ENCODE measurements around the gene NXNL2.
A peak's percentile ranks its signal among the peaks of the same experiment; 100 is the strongest.

Gene NXNL2

DNA sequence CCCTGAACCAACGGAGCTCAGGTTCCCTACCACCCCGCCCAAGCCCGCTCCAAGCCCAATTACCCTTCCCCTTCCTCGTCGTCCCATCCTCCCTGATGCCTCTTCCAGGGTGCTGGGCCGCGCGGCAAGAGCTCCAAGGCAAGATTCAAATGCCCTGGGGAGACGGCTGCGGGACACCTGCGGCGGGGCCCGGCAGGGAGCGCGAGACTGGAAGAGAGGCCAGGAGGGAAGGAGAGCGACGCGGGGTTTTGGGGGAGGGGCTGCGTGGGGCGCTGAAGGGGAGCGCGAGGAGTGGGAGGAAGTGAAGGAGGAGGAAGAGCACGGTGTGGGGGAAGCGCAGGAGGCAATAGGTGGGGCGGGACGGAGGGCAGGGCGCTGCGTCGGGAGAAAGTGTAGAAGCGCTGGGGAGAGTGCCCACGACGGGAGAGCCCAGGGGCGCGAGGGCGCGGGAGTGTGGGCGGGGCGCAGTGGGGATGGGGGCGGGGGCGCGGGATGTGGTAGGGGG, 975 bp upstream of the NXNL2 start:
- DNase-seq: peak; percentile 3 to 20

DNA sequence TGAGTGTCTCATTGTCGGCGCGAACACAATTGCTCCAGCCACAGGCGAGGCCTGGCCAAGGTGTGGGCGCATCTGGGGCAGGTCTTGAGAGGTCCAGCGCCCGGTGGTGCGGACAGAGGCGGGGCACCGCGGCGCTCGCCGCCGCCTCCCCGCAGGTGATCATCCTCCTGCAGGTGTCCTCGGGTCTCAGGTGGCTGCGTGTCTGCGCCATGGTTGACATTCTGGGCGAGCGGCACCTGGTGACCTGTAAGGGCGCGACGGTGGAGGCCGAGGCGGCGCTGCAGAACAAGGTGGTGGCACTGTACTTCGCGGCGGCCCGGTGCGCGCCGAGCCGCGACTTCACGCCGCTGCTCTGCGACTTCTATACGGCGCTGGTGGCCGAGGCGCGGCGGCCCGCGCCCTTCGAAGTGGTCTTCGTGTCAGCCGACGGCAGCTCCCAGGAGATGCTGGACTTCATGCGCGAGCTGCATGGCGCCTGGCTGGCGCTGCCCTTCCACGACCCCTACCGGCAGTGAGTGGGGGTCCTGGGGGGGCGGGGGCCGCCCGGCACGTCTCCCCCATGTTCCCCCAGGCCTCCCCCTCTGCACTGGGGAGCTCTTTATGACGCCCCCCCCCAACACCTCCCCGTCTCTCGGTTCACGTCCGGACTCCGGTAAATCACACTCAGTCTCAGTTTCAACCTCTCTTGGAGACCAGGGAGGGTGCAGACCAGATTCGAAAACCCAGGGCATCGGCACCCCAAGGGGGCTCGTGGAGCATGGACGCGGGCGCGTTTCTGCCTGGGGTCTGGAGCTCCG, 446 bp downstream of the NXNL2 start:
- no peak for DNase-seq

DNA sequence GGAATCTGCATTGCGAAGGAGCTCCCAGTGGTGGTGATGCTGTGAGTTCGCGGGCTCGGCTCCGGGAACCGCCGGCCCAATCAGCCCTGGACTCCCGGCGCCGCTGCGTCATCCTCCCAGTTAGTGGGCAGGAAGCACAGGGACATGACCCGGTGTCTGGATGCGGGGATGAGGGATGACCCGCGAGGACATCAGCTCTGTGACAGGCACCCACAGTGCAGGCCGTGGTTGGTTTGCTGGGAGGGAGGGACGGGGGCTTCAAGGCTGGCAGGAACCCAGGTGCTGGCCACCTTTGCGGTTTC, 996 bp downstream of the NXNL2 start:
- DNase-seq: no peak

DNA sequence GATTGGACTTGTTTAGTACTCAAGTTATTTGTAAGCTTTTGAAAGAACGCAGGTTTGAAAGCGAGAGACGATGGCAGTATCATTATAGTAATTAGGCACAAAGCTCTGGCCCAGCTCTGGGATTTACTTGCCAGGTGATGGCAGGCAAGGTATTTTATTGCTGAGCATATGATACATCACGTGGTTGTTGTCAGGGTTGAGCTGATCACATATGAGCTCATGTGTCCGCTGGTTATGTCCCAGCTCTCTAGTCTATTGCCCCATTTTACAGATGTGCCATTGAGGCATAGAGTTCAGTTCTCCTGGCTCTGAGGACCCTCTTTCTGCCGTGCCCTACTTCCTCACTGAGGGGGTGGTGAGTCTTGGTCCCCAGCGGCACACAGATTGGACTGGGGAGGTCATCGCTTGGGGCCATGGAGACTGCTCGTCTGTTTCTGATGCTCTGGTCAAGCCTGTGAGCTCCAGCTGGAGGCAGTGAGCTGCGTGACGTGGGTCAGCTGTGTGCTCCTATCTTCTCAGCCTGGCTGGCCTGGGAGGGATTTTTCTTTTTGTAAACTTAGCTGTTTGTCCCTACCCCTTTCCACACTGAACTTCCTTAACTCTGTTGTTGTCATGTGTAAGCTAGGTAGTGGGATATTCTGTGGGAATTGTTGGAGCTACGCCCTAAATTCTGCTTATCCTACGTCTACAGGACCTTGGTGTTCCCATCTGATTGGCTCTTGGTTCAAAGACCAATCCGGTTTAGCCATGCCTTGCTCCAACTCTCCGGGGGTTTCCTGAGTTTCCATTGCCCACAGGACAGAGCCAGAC, 2.2 kb downstream of the NXNL2 start:
- no peak for DNase-seq

DNA sequence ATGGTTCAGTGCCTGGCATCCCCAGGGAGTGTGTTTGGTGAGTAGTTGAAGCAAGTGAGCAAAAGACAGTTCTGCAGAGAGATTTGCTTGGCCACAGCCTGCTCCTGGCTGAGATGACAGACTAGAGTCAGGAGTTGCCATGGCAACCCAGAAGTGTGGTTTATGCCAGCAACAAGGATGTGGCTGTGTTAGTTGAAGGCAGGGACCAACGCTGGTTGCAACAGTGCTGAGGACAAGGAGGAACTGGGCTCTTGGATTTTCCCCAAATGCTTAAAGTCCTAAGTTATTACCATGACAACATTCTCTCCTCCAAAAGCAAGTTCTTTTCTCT, 2.7 kb downstream of the NXNL2 start:
- DNase-seq: no peak

DNA sequence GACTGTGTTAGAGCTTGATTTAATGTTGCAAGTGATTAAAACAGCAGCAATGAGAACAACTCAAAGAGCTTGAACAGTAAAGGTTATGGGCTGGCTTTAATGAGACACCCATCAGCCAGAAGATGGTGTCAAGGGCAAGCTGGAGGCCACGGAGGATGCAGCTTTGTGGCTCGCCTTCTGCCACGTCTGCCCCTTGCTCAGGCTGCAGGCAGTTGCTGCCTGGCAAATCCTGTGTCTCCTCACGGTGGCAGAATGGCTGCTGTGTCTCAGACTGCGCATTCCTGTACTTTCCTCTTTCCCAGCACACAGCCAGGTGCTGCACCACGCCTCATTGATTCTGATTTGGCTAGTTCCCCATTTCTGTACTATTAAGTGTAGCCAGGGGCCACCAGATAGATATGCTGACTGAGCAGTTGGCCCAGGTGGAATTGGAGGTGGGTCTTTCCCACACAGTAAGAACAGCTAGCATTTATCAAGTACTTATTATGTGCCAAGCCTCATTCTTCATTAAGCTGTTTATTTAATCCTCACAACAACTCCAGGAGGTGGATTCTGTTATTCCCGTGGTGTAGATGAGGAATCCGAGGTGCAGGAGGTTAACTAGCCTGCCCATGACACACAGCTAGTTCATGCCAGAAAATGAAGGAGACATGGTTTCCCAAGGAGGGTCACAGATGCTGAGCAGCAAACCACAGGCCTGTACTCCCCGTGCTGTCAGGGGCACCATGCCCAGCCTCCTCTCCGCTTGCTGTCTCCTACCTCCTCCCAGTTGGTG, 3.5 kb downstream of the NXNL2 start:
- DNase-seq: no peak

DNA sequence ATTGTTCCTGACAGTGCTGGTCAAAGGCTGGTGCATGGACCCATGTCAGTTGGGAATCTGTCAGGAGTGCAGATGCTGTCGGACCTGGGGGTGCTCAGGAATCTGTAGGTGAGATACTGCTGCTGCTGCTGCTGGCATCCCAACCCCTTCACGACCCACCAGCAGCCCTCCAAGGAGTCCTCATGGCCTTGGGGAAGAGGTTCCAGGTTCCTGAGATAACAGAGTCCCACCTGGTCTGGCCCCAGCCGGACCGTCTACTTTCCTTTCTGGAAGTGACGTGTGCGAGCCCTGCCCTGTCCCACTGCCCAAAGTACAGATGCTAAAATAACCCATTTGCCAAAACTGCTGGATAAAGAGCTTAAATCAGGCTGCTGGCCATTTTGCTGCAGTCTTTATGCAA, 4.3 kb downstream of the NXNL2 start:
- DNase-seq: no peak

DNA sequence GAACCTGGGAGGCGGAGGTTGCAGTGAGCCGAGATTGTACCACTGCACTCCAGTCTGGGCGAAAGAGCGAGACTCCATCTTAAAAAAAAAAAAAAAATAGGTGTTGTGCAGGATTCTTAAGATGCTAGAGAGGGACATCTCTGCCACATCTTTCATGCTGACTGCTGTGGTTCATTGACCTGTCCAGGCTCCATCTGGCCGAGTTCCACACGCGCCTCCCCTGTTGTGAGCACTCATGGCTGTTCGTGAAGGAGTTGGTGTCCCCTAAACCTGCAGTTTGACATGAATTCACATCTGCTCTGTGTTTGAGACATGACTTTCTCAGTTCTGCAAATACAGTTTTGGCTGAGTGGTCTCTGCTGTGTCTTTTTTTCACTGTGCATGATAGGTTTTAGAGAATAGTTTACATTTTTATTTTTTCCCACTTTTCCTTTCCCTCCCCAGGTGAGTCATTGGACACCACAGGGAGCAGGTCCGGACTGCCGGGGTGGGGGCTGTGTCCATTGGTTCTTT, 5.3 kb downstream of the NXNL2 start:
- DNase-seq: no peak

DNA sequence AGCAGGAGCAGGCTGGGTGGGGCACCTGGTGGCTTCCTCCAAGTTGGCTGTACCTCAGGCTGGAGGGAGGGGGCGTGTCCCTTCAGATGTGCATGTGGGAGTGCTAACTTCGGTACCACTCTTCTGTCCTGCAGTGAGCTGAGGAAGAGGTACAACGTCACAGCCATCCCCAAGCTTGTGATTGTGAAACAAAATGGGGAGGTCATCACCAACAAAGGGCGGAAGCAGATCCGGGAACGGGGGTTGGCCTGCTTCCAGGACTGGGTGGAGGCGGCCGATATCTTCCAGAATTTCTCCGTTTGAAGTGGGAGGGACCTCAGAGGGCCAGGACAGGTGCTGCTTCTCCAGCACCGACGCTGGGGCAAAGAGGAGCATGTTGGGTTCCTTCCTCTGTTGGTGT, 9.3 kb downstream of the NXNL2 start:
- DNase-seq: no peak

DNA sequence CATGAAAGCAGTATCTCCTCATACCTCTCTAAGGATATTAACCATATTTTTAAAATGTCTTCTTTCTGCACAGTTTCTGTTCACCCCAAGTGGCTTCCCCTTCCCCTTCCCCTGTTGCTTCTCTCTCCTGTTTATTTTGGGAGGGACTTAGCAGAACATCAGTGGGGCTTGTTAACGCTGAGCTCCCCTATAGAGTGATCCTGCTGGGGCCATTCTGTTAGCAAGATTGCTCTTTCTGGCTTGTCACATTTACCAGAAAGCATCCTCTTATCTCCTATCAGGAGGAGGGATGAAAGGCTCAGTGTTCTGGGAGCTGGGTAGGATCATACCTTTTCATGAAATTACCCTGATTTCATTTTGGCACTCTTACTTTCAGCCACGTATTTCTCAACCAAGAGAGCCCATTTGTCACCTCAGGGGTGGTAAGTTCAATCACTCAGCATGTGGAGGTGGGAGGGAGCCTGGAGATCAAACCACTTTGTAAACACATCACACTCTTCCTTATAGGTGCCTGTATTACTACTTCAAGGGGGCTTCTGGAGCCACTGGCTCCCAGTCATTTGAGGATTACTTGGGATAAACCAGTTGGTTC, 16.7 kb downstream of the NXNL2 start:
- no peak for DNase-seq

DNA sequence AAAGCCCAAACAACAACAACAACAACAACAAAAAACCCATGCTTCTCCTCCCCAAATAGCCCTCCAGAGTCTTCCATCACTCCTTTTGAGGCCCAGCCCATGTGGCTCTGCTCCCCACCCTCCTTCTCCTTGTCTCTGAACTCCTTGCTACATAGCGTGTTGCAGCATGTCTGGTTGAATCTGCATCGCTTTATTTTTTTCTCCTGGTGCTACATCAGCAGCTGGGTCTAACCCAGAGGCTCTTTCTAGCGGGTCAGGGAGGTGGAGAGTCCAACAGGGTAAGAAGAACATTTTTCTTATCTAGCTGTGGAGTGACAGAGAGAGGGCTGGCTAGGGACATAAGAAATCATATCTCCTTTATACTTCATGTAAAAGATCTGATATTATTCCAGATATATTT, 18.4 kb downstream of the NXNL2 start:
- no peak for DNase-seq

DNA sequence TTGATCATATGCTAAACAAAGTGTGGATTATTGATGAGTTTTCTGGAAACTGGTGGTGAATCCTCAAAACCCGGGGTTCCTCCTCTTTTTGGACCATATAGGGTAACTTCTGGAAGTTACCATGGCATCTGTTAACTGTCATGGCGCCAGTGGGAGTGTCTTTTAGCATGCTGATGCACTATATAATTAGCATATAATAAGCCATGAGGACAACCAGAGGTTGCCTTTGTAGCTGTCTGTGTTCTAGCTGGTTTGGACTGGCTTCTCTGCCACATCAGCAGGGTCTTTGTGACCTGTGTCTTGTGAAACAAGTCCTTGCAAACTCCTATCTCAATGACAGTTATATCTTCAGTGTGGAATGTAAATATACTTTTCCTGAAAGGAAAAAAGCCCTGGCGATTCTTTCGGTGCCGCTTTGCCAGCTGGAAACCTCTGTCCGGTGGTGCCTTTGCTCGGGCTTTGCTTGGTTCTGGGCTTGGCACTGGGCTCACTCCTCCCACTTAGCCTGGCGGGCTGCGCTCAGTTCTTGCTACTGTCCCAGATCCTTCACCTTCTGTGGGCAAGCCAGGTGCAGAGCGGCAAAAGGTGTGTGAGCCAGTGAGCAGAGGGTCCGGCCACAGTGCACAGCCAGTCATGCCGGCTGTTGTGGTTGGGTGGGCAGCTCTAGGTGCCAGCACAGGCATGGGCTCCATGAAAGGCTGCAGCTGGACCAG, 20.4 kb downstream of the NXNL2 start:
- DNase-seq: no peak

DNA sequence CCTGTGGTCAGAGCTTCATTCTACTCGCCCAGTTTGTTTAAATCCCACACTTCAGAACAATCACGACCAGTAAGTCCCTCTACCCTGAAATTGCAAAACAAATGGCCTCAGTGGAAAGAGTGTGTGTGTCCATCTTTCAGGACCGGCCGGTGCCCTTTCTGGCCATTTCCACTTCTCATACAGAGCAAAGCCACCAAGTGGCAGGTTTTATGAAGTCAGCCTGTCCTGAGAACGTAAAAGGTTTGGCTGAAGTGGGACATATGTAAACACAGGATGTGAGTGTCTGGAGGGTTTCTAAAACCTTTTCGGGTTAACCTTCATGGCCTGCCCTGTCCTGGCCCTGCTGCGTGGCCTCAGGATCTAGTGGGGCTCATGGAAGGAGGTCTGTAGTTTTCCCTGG, 24.7 kb downstream of the NXNL2 start:
- DNase-seq: no peak

DNA sequence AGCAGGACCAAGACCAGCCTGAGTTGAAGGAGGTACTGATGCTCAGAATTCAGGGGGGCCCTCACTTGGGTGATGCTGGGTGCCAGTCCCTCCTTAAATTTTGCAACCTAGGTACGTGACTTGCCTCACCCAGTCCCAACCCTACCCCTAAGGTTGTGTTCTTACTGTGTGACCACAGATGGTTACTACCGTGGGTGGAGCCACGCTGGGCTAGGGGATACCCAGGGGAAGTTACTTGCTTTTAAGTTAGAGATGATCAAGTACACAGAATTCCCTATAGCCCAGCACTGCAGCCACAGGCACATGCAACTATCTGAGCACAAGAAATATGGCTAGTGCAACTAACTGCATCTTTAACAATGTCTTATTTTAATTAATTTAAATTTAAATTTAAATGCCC, 32.9 kb downstream of the NXNL2 start:
- DNase-seq: no peak

DNA sequence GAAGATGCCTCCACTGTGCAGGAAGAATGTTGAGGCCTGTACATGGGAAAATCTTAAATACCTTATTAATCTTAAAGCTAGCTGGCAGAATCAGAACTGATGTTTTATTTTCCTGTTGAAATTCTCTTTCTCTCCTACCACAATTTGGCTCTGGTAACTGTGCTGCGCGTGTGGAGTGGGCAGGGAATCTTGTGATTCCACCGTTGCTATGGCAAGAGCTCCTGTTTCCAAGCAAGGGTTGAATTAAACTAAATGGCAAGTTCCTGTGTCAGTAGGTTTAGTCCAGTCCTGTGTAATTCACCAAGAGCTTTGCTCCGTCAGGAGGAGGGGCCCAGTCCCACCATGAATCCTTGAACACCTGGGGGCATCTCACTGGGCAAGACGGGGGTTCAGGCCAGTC, 36.4 kb downstream of the NXNL2 start:
- no peak for DNase-seq

DNA sequence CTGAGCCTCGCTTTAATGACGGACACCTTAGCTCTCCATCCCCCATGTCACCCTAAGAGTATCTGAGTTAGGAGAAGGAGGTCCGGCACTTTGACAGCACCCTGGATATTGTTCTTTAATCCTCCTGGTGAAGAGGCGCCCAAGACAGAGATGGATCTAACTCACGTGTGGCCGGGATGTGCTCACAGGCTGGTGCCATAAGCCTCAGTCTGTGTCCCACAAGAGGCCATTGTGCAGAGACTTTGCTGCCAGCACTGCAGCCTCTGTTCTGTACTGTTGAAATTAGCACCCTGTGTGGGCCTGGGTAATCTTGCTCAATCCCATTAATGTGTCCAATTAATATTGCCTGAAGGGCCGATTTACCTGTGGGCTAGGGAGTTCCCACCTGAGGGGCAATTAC, 37.7 kb downstream of the NXNL2 start:
- no peak for DNase-seq

DNA sequence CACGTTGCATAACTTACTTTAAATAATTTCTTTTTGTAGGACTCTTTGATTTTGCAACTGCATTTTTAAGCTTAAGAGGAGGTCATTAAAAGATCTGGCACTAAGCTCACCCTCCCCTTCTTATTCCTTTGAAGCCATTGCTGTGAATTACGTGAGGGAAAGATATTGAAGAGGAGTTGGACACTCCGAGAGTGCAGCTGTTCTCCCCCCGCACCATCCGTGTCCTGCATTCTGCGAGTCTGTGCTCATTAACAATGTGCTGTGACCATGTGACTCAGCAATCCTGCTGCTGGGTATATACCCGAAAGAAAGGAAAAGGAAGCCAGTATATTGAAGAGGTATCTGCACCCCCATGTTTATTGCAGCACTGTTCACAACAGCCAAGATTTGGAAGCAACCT, 40.0 kb downstream of the NXNL2 start:
- DNase-seq: no peak

DNA sequence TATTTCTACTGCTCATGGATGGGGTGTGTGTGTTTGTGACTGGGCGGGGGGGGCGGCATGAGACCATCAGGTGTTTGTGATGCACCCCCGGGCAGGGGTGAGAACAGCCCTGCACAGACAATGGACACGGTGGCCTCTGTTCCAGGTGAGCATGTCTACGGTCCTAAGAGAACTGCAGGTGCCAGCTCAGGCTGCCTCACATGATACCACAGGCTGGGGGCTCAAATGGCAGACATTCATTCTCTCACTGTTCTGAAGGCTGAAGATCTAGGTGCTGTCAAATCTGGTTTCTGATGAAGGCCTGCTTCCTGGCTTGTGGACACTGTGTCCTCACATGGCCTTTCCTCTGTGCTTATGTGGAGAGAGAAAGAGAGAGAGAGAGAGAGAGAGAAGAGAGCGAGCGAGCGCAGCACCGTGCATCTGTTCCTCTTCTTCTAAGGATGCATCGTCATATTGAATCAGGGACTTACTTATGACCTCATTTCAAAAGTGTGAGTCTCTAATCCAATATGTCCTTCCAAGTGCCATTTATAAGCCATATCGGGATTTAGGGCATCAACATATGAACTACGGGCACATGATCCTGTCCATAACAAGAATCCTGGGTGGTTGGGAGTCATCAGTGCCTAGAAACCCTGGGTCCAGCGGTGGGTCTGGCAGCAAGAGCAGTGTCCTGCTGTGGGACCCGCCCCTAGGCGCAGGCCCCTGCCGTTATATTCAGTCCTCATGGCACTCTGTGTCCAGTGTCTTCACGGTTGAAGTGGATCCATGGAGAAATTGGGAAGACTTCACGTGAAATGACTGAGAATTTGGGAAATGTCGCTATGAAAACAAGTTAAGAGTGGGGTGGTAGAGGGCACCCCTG, 42.5 kb downstream of the NXNL2 start:
- DNase-seq: no peak

DNA sequence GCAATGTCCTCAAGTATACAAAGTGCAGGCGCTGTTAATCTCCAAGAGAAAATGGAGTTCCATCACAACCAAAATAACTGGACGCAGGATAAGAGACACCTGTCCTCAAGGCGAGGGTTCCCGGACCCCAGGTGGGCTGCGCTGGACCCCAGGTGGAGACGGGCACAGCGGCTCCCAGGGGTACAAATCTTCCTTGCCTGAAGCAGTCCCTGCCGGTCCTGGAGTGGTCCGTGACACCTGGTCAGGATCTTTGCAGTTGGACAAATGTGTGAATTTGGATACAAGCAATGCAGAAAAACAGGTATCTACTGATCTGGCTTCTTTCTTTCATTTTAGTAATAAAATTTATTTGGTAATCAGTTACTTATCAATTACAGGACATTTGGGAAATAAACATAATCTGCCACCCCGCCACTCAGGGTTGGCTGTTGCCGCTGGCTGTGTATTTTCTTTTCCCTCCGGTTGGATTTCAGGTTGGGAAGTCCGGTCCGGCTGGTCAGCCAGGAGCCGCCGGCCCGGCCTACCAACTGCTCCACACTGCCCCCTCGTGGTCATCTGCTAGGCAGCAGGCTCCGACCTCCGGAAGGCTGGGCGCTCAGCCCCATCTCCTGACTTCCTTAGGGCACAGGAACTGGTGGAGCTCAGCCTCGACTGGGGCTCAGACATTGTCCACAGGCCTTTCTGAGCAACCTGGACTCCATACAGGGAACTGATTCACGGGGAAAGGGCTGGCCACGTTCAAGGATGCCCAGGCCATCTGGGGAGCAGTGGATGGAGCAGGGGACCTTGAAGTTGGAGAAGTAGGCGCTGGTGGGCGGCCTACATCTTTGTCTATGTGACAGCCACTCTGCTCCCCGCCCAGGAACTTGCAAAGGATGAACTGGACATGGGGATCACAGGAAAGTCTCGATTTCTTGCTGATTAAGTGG, 43.4 kb downstream of the NXNL2 start:
- peak; percentile 54 to 60 for DNase-seq

DNA sequence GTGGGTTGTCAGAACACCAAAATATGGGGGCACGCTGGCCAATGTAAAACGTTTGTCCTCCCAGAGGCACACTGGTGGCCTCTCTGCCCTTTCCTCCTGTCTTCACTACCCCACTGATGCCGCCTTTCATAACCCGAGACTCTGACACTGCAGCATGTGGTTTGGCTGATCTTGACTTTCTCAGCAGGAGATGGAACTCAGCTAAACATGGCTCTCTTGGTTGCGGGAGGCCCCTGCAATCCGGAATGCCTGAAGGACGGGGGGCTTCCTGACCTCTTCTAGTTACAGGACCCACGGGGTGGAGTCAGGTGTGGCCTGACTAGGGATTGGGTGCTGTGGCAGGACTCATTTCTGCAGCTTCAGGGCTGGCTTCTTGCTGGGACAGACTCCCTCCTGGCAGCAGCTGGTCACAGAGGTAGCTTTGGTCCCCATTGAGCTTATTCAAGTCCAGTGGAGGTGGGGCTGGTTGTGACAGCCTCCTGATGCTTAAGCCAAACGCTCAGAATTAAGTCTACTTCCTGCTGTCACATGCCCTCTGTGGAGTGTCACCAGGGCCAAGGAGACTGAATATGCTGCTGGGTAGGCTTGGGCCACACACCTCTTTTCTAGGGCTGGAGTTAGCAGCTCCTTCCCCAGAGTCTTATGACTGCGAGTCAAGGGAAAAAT, 44.2 kb downstream of the NXNL2 start:
- no peak for DNase-seq
